Osteoblast (primary cell): ENCODE data around the gene KPNA6. TPM values are rescaled to one million over a fixed set of nuclear protein-coding genes. Genes with fewer than 3 reads are reported as not detected.
A peak's percentile ranks its signal among the peaks of the same experiment; 100 is the strongest.

Source experiments
- DNase-seq: peaks from one replicate; pipeline ENCODE4 v3.0.0; 2011; ENCODE audit warnings: low spot score, mixed read lengths; ENCODE audit not compliant: insufficient read length; ENCODE audit errors: missing footprints
- H2AFZ ChIP-seq: 2 replicates; pipeline ENCODE4 v1.6.0; 2011; ENCODE audit warnings: mild to moderate bottlenecking, low read length
- H3K27ac ChIP-seq: 2 replicates; pipeline ENCODE4 v1.5.1; 2011; ENCODE audit warnings: mild to moderate bottlenecking, low read depth, low read length, moderate library complexity
- H3K27me3 ChIP-seq: 2 replicates; pipeline ENCODE4 v1.6.0; 2012; ENCODE audit warnings: mild to moderate bottlenecking, control low read depth, inconsistent platforms, low read length, moderate library complexity; ENCODE audit not compliant: insufficient read depth
- H3K36me3 ChIP-seq: 2 replicates; pipeline ENCODE4 v1.5.1; 2011; ENCODE audit warnings: mild to moderate bottlenecking, low read length, control low read depth, moderate library complexity; ENCODE audit not compliant: insufficient read depth
- H3K4me1 ChIP-seq: 2 replicates; pipeline ENCODE4 v1.5.1; 2011; ENCODE audit warnings: mild to moderate bottlenecking, low read length, control low read depth, moderate library complexity; ENCODE audit not compliant: insufficient read depth
- H3K4me2 ChIP-seq: 2 replicates; pipeline ENCODE4 v1.6.0; 2011; ENCODE audit warnings: mild to moderate bottlenecking, low read length; ENCODE audit not compliant: insufficient read depth
- H3K4me3 ChIP-seq: fragments of 200-600 bp; sonication (generic); 3 replicates; pipeline ENCODE4 v1.5.1; 2012; ENCODE audit warnings: mild to moderate bottlenecking, low read length, inconsistent platforms; ENCODE audit not compliant: insufficient read depth
- H3K79me2 ChIP-seq: 2 replicates; pipeline ENCODE4 v1.6.0; 2012; ENCODE audit warnings: mild to moderate bottlenecking, low read length, control low read depth, inconsistent platforms; ENCODE audit not compliant: insufficient read depth
- H3K9me3 ChIP-seq: 2 replicates; pipeline ENCODE4 v1.5.1; 2011; ENCODE audit warnings: low read depth, low read length, control low read depth
- H4K20me1 ChIP-seq: 2 replicates; pipeline ENCODE4 v1.6.0; 2012; ENCODE audit warnings: mild to moderate bottlenecking, low read length, control low read depth; ENCODE audit not compliant: insufficient read depth
- CTCF ChIP-seq: IDR thresholded peaks from 2 replicates; pipeline ENCODE4 v1.5.1; 2011; ENCODE audit warnings: mild to moderate bottlenecking, low read depth, low read length, moderate library complexity; ENCODE audit errors: extremely low read depth
- total RNA-seq: library from RNA; depleted of rRNA; stranded (reverse); fragments of >200 nt; gene quantifications from 2 replicates; pipeline ENCODE4 v1.2.3, GENCODE V29; 2012

Gene KPNA6
- total RNA-seq, 1 donor: 65.5 TPM

- no peaks in the 10 kb centered on the region for H3K27me3 ChIP-seq
- H3K9me3 ChIP-seq: no peaks in the 10 kb centered on the region
- H3K36me3 ChIP-seq: peaks cover 78% of the 10 kb centered on the region
- no peak overlapping the region for H3K27ac ChIP-seq
- peaks cover 6% of the 10 kb centered on the region for H3K4me1 ChIP-seq
- no peak overlapping the region for H3K4me3 ChIP-seq
- H3K79me2 ChIP-seq: no peaks in the 10 kb centered on the region
- DNase-seq: no peak
- H2AFZ ChIP-seq: no peak overlapping the region
- TF ChIP-seq CTCF: no peak
- H4K20me1 ChIP-seq: no peaks in the 10 kb centered on the region
- H3K4me2 ChIP-seq: no peak overlapping the region
These were observed 63.1 kb downstream of the KPNA6 start for GRCh38 chr1:32170991-32171390.

DNA sequence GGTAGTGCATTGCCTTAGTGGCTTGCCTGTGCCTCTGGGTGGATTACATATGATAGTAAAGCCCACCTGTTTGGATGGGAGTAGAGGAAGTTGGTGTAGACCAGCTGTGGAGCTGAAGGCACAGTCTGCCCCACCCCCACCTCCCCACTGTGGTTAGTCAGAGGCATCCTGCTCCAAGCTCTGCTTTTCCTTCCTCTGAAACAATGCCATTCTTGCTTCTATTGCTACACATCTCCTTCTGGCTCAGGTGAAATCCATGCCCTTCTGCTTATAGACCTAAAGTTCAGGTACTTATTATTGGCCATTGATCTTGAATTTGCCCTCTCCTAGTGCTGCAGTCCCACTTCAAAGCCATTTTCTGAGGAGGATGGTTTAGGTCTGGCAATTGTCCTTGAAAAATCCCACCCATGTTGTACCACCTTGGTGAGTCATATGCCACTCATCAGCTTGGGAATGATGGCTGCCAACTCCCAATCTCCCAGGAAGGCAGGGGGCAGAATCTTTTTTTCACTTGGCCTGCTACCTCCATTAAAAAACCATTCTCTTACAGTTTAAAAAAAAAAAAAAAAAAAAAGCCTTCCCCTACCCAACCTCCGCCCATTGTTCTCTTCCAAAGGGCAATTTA is 64.9 kb downstream of the KPNA6 start:
- peaks cover 6% of the 10 kb centered on the region for H3K4me1 ChIP-seq
- no peaks in the 10 kb centered on the region for H3K79me2 ChIP-seq
- DNase-seq: no peak
- H3K9me3 ChIP-seq: no peaks in the 10 kb centered on the region
- H3K27ac ChIP-seq: no peak overlapping the region
- no peak for TF ChIP-seq CTCF
- H4K20me1 ChIP-seq: no peaks in the 10 kb centered on the region
- no peaks in the 10 kb centered on the region for H3K27me3 ChIP-seq
- peaks cover 66% of the 10 kb centered on the region for H3K36me3 ChIP-seq
- H2AFZ ChIP-seq: no peak overlapping the region
- H3K4me3 ChIP-seq: no peak overlapping the region
- H3K4me2 ChIP-seq: no peak overlapping the region

GRCh38 chr1:32178380-32179192 is 70.7 kb downstream of the KPNA6 start:
- Histone ChIP-seq H3K79me2 (peaks cover 33% of the 10 kb centered on the region), H3K4me2 (peak overlapping the region; percentile 97), H2AFZ (peak overlapping the region; percentile 92), H3K36me3 (peaks cover 21% of the 10 kb centered on the region), H3K9me3 (no peaks in the 10 kb centered on the region), H4K20me1 (peaks cover 20% of the 10 kb centered on the region), H3K4me3 (peak overlapping the region; percentile 89), H3K27me3 (no peaks in the 10 kb centered on the region), H3K4me1 (peaks cover 24% of the 10 kb centered on the region), H3K27ac (peak overlapping the region; percentile 97)
- DNase-seq: no peak
- TF ChIP-seq CTCF: no peak

DNA sequence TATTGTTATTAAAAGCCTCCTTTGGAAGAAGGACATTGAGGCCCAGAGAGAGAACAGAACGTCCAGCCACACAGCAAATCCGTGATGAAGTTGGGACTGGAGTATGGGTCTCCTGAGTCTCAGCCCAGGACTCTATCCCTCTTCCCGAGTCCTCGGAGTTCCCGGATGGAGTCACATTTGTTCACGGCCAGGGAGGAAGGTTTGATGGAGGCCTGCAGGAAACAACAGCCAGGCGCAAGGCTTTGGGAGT is 71.3 kb downstream of the KPNA6 start:
- Histone ChIP-seq H3K36me3 (peaks cover 23% of the 10 kb centered on the region), H3K27me3 (no peaks in the 10 kb centered on the region), H3K4me3 (peak overlapping the region; percentile 89), H3K4me2 (peak overlapping the region; percentile 97), H3K79me2 (peaks cover 38% of the 10 kb centered on the region), H2AFZ (peak overlapping the region; percentile 92), H4K20me1 (peaks cover 24% of the 10 kb centered on the region), H3K4me1 (peaks cover 24% of the 10 kb centered on the region), H3K27ac (peak overlapping the region; percentile 97), H3K9me3 (no peaks in the 10 kb centered on the region)
- no peak for DNase-seq
- TF ChIP-seq CTCF: no peak
